Measurements from ENCODE around the gene FIGNL1. TPM values are rescaled to one million over a fixed set of nuclear protein-coding genes. Genes with fewer than 3 reads are reported as not detected.

Gene FIGNL1
- total RNA-seq, 1 donor from 2014 or later = 3.4 TPM

DNA sequence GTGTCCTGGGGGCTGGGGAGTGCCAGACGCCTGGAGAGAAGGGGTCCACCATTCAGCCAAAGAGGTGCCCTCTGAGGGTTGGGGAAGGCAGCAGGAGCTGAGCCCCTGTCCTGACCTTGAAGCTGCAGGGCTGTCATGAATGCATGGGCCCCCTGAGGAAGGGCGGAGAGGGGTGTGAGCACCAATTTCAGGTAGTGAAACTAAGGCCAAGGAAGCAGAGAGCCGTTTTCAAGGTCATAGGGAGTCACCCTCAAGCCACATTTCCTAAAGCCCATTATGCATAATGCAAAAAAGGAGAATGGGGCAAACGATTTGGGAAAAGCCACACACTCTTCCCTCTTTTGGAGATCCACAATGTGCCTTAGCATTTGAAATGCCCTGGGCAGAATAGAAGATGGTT is 37.2 kb downstream of the FIGNL1 start:
- DNase-seq (no peak), ATAC-seq (ENCODE audit: poor library complexity) (no peak)
- intact Hi-C loops (cut with DNase I) = loop anchor here (10.0 kb wide), 1 partner anchor 208 kb away; no protein-coding TSS in a partner anchor

DNA sequence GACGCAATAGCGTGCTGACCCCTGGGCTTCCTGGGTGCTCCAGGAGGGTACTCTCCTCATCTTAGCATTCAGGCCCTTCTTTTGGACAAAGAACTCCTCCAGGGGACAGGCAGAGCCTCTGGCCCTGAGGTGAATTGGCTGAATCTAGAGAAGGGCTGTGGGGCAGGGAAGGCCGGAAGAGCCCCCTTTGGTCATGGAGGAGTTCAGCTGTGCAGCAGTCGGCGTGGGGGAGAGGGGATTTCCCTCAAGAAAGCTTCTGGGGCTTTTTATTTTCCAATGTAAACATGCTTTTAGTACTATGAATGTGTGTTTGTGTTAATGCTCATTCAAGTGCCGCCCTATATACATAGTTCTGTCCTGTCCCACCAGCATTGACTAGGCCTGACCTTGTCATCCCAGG is 38.8 kb downstream of the FIGNL1 start:
- ATAC-seq (ENCODE audit: poor library complexity) (no peak), DNase-seq (no peak)
- intact Hi-C loops (cut with DNase I) = loop anchor here (10.0 kb wide), 1 partner anchor 207 kb away; no protein-coding TSS in a partner anchor

DNA sequence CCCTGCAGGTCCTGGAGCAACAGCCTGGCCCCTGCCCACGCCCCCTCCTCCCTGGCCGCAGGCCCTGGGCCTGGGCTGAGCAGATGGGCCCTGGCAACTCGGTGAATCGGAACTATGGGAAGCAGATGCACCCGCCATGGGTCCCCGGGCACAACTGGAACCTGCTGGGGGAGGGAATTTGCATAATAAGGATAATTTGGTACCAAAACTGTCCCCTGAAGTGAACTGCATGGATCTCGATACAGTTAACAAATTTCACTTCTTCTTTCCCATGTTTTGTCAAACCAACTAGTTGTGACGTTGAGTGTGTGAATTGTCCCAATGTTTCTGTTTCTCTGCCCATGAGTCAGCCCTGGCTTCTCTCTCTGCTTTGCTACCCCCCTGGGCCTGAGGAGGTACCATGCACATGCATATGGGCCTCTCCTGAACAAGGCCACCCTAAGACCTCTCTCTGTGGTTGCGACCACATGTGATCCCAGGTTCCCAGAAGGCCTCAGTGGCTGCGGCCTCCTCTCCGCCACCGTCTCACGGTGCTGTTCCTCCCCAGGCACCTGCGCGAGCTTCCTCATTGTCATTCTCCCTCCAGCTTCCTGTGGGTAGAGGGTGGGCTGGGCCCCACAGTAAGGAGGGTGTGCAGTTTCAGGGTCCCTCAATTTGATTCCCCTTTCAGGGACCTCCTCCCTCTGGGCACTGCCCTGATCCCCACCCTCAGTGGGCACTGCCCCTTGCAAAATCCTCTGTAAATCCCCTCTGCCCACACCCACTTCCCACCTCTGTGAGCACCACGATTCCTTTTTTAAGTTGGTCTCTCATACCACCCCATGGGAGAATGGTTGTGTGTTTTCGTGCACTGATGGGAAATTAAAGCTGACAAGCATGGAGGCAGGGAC is 40.0 kb downstream of the FIGNL1 start:
- intact Hi-C loops (cut with DNase I) = loop anchor here (10.0 kb wide), 1 partner anchor 205 kb away; no protein-coding TSS in a partner anchor
- ATAC-seq (ENCODE audit: poor library complexity) (no peak), DNase-seq (no peak)

DNA sequence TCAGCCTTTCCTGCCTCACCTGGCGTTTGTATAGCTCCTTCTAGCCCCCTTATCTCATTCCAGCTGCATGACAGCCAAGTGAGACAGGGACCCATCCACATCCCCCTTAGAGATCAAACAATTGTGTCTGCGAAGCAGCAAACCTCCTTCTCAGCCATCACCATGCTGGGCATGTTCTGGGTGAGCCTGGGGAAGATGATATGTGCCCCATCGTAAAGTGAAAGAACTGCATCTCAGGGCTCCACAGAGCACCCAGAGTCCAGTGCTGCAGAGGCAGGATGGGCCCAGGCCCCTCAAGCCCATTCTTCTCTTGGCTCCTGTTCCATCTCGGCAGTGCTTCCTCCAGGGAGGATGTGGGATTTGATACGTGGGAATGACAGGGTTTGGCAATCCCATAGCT is 43.2 kb downstream of the FIGNL1 start:
- intact Hi-C loops (cut with DNase I) = no loop called here
- DNase-seq (no peak), ATAC-seq (ENCODE audit: poor library complexity) (no peak)

DNA sequence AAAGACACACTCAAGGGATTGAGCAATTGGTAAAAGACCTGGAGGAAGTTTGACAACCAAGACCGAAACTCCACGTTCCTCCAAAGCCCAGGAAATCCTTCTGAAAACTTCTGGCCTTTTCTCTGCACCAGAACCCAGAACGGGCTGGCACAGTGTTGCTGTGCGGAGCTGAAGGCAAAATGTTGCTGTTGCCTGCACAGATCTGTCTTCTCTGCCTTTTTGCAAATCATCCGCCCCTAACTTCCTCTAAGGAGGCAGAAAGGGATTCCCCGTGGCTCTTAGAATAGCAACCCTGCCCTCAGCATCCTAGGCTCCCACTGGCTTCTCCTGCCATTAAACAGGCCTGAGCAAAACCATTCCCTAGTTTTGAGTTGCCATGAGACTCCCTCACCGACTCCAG is 44.9 kb downstream of the FIGNL1 start:
- ATAC-seq (ENCODE audit: poor library complexity) (no peak), DNase-seq (no peak)
- intact Hi-C loops (cut with DNase I) = no loop called here

DNA sequence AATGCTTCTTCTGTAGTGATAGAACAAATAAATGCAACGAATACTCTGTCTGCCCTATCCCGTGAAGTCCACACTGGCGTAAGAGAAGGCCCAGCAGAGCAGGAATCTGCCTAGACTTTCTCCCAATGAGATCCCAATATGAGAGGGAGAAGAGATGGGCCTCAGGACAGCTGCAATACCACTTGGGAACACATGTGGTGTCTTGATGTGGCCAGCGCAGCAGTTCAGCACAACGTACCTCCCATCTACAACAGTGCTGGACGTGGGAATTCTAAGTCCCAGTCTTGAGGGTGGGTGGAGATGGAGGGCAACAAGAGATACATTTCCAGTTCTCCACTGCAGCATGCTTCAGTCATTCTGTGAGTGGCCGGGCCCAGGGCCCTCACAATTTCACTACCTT is 45.8 kb downstream of the FIGNL1 start:
- ATAC-seq (ENCODE audit: poor library complexity) (no peak), DNase-seq (no peak)
- intact Hi-C loops (cut with DNase I) = no loop called here

DNA sequence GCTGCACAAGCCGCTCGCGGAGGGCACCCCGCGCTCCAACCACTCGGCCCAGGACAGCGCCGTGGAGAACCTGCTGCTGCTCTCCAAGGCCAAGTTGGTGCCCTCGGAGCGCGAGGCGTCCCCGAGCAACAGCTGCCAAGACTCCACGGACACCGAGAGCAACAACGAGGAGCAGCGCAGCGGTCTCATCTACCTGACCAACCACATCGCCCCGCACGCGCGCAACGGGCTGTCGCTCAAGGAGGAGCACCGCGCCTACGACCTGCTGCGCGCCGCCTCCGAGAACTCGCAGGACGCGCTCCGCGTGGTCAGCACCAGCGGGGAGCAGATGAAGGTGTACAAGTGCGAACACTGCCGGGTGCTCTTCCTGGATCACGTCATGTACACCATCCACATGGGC is 50.0 kb downstream of the FIGNL1 start:
- DNase-seq (no peak), ATAC-seq (ENCODE audit: poor library complexity) (no peak)
- intact Hi-C loops (cut with DNase I) = no loop called here

DNA sequence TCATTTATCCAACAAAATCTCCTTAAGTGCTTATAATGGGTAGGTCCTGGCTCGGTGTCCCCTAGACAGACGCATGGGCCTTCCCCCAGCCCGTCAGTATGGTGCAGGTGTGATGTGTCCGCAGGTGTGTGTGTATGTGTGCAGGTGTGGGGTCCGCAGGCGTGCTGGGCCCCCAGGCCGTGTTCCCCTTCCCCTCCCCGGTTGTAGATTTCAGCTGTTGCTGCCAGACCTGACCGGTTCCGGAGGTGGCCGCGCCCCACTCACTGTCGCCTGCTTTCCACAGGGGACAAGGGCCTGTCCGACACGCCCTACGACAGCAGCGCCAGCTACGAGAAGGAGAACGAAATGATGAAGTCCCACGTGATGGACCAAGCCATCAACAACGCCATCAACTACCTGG is 50.5 kb downstream of the FIGNL1 start:
- intact Hi-C loops (cut with DNase I) = no loop called here
- no peak for ATAC-seq (ENCODE audit: poor library complexity)
- no peak for DNase-seq

DNA sequence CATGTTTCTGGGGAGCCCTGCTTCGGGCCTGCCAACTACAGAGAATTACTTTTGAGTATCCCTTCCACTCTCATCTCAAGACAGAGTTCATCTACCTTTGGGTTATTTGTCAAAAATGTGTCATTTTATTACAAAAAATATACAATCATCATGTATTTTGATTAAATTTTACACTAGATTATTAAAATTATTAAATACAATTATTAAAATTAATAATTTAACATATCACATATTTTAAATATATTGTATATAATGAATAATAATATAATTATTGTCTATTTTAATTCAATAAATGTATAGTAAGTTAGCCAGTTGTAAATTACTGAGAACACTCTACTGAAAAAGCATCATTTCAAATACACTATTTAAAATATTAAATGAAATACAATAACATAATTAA is 50.9 kb downstream of the FIGNL1 start:
- intact Hi-C loops (cut with DNase I) = no loop called here
- ATAC-seq (ENCODE audit: poor library complexity) (no peak), DNase-seq (no peak)

DNA sequence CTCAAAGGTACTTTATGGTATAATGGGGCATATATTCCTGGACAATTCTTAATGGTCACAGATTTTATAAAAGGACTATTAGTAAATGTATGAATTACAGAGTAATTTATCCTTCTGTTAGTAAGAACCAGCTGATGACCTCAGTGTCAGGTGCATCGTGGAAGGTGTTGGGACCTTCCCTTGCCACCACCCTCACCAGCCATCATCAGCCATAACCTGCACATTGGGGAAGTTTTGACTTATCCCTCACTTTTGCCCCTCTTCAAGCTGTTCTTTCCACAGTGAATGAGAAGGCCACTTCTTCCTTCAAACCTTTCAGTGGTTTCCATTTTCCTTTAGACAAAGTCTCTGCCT is 52.2 kb downstream of the FIGNL1 start:
- ATAC-seq (ENCODE audit: poor library complexity) = no peak
- DNase-seq = no peak
- intact Hi-C loops (cut with DNase I) = no loop called here

DNA sequence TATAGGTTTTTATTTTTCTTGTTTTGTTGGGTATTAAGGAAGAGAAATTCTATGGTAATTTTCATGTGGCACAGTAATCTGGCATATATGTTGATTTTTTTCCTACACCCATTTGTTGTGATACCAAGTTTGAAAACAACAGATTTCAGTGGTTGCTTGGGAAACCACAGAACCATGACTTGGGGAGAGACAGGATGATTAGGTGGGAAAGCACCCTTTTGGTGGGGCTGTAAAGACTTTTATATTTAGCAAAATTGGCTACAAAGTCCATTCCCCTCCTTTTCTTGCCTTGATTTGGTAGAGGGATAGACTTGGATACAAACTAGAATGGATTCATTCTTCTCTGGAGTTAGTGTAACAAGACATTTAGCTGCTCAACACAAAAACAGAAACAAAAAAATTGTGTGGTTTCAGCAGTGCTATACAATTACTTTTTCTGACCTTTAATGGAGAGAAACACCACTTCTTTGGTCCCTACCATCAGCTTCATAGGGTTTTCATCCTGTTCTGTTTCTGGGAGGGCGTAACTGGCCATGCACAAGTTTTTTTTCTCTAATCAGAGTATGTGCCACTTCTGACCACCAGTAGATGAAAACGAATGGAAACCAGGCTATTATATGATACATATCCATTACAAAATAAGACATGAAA is 52.7 kb downstream of the FIGNL1 start:
- intact Hi-C loops (cut with DNase I) = no loop called here
- ATAC-seq (ENCODE audit: poor library complexity) (no peak), DNase-seq (no peak)

DNA sequence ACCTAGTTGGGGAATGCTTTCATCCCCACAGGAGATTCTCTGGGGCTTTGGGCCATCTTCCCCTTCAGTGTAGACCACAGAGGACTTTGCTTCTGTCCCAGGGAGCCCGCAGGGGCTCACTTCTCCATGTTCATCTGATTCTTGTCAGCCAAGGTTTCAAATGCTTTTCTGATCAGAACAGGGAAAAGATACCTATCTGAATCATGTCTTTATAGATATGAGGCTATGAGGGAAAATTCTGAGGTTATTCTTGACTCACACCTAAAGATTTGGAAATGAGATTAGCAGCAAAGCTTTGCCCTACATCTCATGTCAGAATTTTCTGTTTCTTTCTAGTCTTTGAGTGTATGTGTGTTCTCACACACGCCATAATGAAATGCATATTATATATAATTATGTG is 53.3 kb downstream of the FIGNL1 start:
- ATAC-seq (ENCODE audit: poor library complexity) (no peak), DNase-seq (no peak)
- intact Hi-C loops (cut with DNase I) = no loop called here

DNA sequence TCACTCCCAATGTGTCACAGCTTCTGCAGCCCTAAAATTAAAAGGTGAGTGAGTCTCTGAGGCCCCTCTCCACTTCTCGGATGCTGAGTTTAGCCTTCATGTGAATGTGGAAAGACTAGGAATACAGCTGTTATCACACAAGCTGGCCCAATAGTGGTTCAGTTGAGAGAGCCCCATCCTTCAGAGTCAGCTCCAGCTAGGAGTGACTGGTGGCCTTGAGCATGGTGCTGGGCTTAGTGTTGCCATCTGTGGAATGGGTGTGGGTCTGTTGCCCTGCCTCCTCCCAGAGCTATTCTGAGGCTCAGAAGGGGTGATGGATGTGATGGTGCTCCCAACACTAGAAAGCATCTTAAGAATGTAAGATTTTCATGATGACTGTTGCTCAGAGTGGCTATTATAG is 55.8 kb downstream of the FIGNL1 start:
- ATAC-seq (ENCODE audit: poor library complexity) (no peak), DNase-seq (no peak)
- intact Hi-C loops (cut with DNase I) = no loop called here

Other genes starting within 250 kb of the FIGNL1 start
- 2.4 TPM for gene IKZF1, start 145.6 kb downstream of the FIGNL1 start, total RNA-seq
- not detected for gene DDC, start 115.1 kb upstream of the FIGNL1 start, total RNA-seq

Data from Right ventricle myocardium superior (tissue), 1 donor.